ENCODE data around the gene CDH15.
A peak's percentile ranks its signal among the peaks of the same experiment; 100 is the strongest.

CDH15 gene, protein sequence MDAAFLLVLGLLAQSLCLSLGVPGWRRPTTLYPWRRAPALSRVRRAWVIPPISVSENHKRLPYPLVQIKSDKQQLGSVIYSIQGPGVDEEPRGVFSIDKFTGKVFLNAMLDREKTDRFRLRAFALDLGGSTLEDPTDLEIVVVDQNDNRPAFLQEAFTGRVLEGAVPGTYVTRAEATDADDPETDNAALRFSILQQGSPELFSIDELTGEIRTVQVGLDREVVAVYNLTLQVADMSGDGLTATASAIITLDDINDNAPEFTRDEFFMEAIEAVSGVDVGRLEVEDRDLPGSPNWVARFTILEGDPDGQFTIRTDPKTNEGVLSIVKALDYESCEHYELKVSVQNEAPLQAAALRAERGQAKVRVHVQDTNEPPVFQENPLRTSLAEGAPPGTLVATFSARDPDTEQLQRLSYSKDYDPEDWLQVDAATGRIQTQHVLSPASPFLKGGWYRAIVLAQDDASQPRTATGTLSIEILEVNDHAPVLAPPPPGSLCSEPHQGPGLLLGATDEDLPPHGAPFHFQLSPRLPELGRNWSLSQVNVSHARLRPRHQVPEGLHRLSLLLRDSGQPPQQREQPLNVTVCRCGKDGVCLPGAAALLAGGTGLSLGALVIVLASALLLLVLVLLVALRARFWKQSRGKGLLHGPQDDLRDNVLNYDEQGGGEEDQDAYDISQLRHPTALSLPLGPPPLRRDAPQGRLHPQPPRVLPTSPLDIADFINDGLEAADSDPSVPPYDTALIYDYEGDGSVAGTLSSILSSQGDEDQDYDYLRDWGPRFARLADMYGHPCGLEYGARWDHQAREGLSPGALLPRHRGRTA

DNA sequence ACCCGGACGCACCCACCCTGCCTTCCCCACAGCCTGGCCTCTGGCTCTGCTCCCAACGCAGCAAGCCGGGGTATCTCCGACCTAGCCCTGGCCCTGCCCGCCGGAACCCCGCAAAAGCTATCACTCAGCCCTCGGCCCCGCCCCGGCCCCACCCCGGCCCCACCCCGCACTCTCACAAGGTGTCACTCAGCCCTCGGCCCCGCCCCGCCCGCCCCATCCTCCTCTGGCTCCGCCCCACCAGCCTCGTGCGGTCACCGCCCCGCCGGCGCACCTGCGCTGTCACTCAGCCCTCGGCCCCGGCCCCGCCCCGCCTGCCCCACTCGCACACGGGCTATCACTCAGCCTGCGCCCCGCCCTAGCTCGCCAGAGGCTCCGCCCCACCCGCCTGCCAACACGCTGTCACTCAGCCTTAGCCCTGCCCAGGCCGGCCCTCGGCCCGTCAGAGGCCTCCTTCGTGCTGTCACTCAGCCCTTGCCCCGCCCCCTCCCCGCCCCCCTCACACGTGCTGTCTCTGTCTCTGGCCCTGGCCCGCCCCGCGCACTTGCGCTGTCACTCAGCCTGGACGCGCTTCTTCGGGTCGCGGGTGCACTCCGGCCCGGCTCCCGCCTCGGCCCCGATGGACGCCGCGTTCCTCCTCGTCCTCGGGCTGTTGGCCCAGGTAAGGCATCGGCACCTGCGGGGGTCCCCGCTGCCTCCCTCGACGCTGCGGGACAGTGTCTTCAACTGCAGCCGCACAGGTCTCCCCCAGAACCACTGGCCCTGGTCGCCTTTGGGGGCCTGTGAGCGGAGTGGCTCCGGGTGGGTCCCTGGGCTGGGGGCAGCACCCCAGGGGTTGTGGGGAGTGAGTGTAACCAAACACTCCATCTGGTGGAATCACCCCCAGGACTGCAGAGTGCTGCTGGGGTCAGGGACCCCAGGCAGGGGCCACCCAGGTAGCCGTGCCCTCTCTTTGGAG lies at the start of gene CDH15:
Gene CDH15 (plus strand): TSS at position 533 of the 955 bp plus-strand sequence. CDS start 84 bp downstream, at position 617.
- H3K9me2 ChIP-seq (replicated peaks; ENCODE audit: insufficient read depth, low read length): no peaks in the 10 kb centered on the region
- no peaks in the 10 kb centered on the region for H3K79me2 ChIP-seq (ENCODE audit: low read length)
- no peaks in the 10 kb centered on the region for H3K36me3 ChIP-seq (replicated peaks; ENCODE audit: insufficient read depth, low read length)
- H3K9me3 ChIP-seq (replicated peaks; ENCODE audit: insufficient read depth, low read length): no peaks in the 10 kb centered on the region
- H2AFZ ChIP-seq (ENCODE audit: low read length): 0 out of 2 replicates have a peak within 1 kb of the TSS, but pooled peaks have one; percentile 35
- no peak for TF ChIP-seq EZH2phosphoT487 (IDR thresholded peaks at IDR 0.05; ENCODE audit: low read length)
- TF ChIP-seq, protein P1, sequence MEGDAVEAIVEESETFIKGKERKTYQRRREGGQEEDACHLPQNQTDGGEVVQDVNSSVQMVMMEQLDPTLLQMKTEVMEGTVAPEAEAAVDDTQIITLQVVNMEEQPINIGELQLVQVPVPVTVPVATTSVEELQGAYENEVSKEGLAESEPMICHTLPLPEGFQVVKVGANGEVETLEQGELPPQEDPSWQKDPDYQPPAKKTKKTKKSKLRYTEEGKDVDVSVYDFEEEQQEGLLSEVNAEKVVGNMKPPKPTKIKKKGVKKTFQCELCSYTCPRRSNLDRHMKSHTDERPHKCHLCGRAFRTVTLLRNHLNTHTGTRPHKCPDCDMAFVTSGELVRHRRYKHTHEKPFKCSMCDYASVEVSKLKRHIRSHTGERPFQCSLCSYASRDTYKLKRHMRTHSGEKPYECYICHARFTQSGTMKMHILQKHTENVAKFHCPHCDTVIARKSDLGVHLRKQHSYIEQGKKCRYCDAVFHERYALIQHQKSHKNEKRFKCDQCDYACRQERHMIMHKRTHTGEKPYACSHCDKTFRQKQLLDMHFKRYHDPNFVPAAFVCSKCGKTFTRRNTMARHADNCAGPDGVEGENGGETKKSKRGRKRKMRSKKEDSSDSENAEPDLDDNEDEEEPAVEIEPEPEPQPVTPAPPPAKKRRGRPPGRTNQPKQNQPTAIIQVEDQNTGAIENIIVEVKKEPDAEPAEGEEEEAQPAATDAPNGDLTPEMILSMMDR (IDR thresholded peaks at IDR 0.05; ENCODE audit: low read length): no peak
- no peak for TF ChIP-seq EZH2 (optimal IDR thresholded peaks at IDR 0.05; ENCODE audit: low read depth, low read length)
- H3K9ac ChIP-seq (ENCODE audit: low read length): no peak within 1 kb of the TSS
- H4K20me1 ChIP-seq (ENCODE audit: insufficient read depth, low read length): no peaks in the 10 kb centered on the region
- H3K27me3 ChIP-seq (replicated peaks; ENCODE audit: insufficient read depth, low read length): 0 out of 2 replicates have a peak, but pooled peaks cover 7% of the 10 kb centered on the region
- no peaks in the 10 kb centered on the region for H3K4me1 ChIP-seq (ENCODE audit: low read length)
- peak; percentile 93 for DNase-seq
- peak within 1 kb of the TSS; percentile 79 for H3K4me2 ChIP-seq (ENCODE audit: low read depth, low read length)
- peak within 1 kb of the TSS; percentile 33 for H3K4me3 ChIP-seq (ENCODE audit: low read length)
- no peaks in the 10 kb centered on the region for H3F3A ChIP-seq (ENCODE audit: insufficient read depth, low read length)
- no peak within 1 kb of the TSS for H3K27ac ChIP-seq (ENCODE audit: low read length)

GRCh38 chr16:89122322-89122851 lies 49.2 kb upstream of the CDH15 start:
- DNase-seq: peak; percentile 90
- Histone ChIP-seq H3K27me3 (replicated peaks; ENCODE audit: insufficient read depth, low read length) (no peaks in the 10 kb centered on the region), H3K9ac (ENCODE audit: low read length) (peak overlapping the region; percentile 77; the same call in 1 of the 2 replicates), H3K9me2 (replicated peaks; ENCODE audit: insufficient read depth, low read length) (no peaks in the 10 kb centered on the region), H2AFZ (ENCODE audit: low read length) (no peak overlapping the region), H3K9me3 (replicated peaks; ENCODE audit: insufficient read depth, low read length) (no peaks in the 10 kb centered on the region), H3K36me3 (replicated peaks; ENCODE audit: insufficient read depth, low read length) (no peaks in the 10 kb centered on the region), H3K4me2 (ENCODE audit: low read depth, low read length) (peak overlapping the region; percentile 71), H3K27ac (ENCODE audit: low read length) (peak overlapping the region; percentile 99), H3K4me1 (ENCODE audit: low read length) (peaks cover 31% of the 10 kb centered on the region), H4K20me1 (ENCODE audit: insufficient read depth, low read length) (no peaks in the 10 kb centered on the region), H3F3A (ENCODE audit: insufficient read depth, low read length) (peaks cover 25% of the 10 kb centered on the region), H3K79me2 (ENCODE audit: low read length) (no peaks in the 10 kb centered on the region; the same call in 1 of the 2 replicates), H3K4me3 (ENCODE audit: low read length) (peak overlapping the region; percentile 39; the same call in 1 of the 2 replicates)
- TF ChIP-seq EZH2 (optimal IDR thresholded peaks at IDR 0.05; ENCODE audit: low read depth, low read length): no peak
- no peak for TF ChIP-seq EZH2phosphoT487 (IDR thresholded peaks at IDR 0.05; ENCODE audit: low read length)
- TF ChIP-seq, protein P1 (IDR thresholded peaks at IDR 0.05; ENCODE audit: low read length): no peak
